Raji (cell line): ENCODE results near the gene TMEM131L.

Experiments
- POLR2A ChIP-seq: IDR thresholded peaks from 2 replicates; pipeline ENCODE4 v1.6.1; 2011; ENCODE audit warnings: low read depth, low read length, control low read depth; ENCODE audit not compliant: insufficient read depth

Gene TMEM131L

DNA sequence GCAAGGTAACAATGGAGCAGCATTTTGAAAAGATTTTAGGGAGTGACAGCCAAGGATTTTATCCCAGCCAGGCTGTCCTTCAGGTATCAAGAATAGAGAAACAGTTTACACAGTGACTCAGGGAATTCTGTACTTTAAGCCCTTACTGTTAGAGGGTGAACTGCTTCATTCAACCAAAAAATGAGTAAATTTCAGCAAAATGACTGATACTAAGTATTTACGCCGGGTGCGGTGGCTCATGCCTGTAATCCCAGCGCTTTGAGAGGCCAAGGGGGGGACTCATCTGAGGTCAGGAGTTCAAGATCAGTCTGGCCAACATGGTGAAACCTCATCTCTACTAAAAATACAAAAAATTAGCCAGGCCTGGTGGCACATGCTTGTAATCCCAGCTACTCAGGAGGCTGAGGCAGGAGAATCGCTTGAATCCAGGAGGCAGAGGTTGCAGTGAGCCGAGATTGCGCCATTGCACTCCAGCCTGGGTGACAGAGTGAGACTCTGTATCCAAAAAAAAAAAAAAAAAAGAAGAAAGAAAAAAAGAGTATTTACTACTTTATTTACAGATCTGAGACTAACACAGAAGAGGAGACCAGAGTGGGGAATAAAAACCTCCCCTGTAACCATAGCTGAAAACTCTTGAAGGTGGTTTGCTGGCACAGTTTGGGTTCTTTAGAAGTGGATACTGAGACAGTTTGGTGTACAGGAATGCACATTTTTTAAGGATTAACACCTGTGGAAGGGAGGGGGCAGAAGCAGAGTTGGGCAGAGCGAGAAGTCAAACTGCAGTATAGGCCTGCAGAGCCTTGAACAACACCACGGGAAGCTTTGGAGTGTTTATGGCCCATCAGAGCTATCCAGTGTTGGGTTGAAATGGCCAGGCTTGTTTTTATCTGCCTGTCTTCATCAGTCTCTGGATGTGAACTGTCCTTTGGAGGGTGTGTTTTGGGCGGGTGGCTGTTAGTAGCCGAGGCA lies 40.5 kb downstream of the TMEM131L start:
- no peak for TF ChIP-seq POLR2A

DNA sequence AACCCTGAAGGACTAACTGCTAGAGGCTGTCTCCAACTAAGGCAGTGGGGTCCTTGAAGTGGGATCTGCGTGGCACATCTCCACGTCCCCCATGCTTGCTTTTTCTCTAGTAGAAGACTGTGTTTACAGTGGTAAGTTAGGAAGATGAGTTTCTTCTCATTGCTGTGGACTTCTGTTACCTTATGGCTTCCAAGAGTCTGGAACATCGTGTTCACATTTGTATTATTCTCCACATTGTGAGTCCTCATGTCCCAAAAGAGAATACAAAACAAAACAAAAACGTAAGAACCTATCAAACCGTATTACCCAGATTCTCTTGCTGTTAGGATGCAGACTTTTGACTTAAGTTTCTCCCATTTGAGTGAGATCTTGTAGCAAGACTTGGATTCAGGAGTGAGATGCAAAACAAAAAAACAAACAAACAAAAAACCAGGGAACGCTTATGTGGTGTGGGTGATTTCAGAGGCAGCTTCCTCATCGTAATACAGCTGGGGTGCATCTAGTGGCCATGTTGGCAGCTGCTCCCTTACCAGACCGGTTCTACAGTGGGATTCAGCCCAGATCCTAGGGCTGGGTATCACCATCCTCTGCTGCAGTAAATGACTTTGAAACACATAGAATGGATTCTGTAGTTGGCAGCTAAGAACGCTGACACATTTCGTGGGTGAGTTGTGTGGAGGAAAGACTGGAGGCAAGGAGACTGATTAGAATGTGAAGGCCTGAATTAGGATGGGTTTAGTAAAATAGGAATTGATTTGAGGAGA lies 41.3 kb downstream of the TMEM131L start:
- no peak for TF ChIP-seq POLR2A

DNA sequence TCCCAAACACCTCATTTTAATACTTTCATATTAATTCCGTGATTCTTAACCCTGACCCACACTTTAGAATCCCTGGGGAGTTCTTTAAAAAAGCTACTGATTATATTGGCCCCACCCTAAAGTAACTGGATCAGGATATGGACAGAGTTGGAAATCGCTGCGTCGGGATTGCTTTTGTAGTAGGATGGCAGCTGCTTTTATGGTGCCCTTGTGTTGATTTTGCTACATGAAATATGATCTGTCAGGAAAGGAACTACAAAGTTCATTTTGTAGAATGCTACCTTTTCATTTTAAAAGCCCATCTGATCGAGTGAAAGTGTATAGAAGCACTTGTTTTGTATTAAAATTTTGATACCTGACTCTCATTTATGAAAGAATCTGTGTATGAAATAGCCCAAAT lies 43.6 kb downstream of the TMEM131L start:
- TF ChIP-seq POLR2A, result no peak

DNA sequence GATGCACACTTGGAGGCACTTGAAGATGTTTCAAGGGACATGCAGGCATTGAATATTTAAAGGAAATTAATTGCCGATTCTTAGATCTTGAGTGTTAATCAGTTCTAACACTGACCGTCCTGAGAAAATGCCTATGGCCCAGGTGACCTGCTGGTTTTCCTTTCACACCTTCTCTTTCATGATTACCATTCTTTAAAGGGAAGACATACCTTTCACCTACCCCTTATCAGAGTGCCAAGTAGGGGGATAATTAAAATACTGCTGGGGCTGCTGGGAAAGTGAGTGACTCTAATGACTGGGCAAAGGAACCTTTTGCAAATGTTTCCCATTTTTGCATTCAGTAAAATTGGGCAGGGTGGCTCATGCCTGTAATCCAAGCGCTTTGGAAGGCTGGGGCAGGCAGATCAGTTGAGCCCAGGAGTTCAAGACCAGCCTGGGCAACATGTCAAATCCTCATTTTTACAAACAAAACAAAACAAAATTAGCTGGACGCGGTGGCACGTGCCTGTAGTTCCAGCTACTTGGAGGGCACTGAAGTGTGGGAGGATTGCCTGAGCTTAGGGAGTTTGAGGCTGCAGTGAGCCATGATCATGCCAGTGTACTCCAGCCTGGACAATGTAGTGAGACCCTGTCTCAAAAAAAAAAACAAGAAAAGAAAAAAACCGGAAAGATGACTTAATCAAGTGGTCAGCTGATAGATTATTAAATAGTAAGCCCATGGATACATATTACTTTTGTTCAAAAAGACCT lies 44.3 kb downstream of the TMEM131L start:
- TF ChIP-seq POLR2A, result no peak

DNA sequence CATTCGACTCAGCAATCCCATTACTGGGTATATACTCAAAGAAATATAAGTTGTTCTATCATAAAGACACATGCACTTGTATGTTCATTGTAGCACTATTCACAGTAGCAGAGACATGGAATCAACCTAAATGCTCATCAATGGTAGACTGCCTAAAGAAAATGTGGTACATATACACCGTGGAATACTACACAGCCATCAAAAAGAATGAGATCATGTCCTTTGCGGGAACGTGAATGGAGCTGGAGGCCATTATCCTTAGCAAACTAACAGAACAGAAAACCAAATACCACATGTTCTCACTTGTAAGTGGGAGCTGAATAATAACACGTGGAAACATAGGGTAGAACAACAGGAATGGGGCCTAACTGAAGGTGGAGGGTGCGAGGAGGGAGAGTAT lies 44.9 kb downstream of the TMEM131L start:
- TF ChIP-seq POLR2A, result no peak

DNA sequence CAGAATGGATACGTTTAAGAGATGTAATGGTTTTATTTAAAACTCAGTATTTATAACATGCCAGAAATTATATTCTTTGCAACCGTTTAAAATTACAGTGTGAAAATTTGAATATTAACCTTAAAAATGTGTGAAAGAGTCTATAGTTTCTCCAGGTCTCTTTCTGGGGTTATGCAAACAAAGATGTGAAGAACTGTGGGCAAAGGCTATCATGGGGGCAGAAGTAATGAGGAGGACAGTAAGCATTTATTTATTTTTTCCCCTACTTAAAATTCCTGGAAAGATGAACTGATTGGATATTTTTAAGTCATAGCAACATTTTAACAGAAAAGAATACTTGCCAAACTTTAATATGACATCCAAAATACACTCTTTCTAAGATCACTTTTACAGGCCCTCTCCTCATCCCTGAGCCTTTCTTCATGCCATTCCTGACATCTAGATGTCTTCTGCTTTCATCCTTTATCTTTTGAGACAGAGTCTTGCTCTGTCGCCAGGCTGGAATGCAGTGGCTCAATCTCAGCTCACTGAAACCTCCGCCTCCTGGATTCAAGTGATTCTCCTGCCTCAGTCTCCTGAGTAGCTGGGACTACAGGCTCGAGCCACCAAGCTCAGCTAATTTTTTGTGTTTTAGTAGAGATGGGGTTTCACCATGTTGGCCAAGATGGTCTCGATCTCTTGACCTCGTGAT lies 46.1 kb downstream of the TMEM131L start:
- TF ChIP-seq POLR2A, result no peak

DNA sequence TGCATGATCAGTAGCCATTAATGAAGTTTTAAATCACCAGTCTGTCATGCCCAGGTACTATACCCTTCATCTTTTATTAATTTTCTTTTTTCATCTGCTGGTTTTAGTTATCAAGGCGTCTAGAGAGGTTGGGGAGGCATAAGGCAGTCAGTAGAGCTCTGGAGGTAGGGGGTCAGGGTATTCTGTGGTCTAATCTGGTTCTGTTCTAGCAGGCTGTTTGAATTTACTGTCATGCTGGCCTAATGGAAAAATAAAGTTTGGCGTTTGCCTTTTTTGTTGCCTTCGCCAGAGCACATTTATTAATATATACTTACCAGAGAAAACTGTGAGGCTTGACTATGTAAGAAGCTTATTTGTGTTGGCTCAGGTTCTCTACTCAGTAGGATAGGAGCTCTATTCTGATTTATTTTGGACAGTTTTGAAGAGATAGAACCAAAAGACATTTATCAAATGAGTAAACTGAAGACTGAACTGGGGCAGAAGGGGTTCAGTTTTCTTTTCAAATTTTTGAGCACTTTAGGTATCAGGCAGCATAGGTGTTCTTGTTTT lies 46.9 kb downstream of the TMEM131L start:
- no peak for TF ChIP-seq POLR2A

DNA sequence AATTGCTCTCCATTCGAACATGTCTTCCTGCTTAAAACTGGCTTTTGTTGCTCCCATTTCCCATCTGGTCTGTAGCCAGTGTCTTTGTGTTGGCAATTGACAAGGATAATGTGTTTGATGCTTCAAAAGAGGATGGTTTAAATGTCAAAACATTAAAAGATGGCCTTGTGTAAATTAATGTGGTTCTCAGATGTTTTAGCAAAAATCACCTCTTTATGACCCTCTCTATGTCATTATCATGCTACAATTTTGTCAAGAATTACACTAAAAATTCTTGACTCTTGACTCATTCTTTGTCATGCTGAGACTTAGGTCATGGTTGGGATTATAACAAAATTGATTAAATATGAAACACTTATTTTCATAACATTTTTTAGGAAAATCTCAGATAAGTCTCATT lies 47.4 kb downstream of the TMEM131L start:
- TF ChIP-seq POLR2A, result no peak

DNA sequence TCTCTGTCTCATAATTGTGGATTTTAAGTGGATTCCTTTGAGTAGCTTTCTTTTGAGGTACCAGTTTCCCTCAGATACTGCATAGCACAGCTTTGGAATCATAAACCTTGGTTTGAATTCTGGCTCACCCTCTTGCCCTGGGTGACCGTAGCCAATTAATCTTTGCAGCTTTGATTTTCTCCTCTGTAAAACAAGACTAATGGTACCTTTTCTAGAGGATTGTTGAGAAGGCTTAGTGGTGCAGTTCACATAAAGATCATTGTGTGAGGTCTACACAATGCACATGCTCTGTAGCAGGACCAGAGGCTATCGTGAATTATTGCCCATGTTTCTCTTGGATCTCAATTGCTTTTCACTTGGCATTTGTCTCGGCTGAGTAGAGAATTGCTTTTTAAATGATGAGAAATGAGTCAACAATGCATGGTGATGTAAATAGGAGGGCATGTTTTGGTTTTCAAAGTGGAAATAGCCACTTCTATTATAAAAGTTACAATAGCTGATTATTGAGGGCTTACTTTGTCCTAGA lies 47.9 kb downstream of the TMEM131L start:
- no peak for TF ChIP-seq POLR2A

DNA sequence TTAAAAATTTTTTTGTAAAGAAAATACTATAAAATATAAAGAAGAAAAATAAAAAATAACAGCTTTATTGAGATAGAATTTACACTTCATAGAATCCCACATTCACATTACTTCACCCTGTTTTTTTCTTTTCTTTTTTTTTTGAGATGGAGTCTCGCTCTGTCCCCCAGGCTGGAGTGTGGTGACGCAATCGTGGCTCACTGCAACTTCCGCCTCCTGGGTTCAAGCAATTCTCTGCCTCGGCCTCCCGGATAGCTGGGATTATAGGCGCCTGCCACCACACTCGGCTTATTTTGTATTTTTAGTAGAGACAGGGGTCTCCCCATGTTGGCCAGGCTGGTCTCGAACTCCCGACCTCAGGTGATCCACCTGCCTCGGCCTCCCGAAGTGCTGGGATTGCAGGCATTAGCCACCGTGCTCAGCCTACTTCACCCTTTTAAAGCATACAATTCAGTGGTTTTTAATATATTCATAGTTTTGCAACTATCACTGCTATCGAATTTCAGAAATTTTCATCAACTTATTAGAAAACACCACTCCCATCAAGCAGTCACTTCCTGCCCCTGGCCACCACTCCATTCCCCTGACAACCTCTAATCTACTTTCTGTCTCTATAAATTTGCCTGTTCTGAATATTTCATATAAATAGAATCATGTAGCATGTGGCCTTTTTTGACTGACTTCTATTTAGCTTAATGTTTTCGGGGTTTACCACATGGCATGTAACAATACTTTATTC lies 48.7 kb downstream of the TMEM131L start:
- TF ChIP-seq POLR2A, result no peak

DNA sequence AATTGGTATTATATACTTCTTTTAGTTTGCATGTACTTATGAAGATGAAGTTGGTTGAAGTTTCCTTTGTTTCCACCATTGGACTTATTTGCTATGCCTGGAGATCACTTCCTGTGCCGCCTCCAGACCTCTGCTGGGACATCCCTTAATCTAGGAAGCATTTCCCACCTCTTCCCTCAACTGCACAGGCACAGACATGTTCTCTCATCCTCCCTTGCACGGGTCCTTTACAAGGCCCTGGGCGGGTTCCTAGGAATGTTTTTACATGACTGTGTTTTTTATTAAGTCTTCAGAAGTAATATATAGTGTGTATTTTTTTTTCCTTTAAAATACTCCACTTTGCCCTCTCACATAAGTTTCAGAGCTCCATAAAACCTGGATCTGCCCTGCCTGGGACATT lies 51.0 kb downstream of the TMEM131L start:
- TF ChIP-seq POLR2A, result no peak

DNA sequence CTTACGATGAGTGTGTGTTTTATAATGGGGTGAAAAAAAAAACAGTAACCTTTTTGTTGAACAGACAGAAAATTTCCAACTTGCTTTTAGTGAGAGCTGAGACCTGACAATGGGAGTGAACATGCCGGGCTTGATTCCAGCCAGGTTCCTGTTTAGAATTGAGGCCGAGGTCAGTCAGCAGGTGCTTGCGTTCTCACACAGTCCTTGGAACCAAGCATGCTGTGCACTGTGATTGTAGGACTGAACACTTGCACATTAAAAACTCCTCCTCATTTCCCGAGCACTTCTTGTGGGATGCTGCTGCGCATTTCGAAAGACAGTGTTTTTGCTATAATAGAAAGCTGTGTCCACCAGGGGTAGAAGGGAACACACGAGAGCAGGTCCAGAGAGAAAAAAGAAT lies 51.8 kb downstream of the TMEM131L start:
- TF ChIP-seq POLR2A, result no peak

DNA sequence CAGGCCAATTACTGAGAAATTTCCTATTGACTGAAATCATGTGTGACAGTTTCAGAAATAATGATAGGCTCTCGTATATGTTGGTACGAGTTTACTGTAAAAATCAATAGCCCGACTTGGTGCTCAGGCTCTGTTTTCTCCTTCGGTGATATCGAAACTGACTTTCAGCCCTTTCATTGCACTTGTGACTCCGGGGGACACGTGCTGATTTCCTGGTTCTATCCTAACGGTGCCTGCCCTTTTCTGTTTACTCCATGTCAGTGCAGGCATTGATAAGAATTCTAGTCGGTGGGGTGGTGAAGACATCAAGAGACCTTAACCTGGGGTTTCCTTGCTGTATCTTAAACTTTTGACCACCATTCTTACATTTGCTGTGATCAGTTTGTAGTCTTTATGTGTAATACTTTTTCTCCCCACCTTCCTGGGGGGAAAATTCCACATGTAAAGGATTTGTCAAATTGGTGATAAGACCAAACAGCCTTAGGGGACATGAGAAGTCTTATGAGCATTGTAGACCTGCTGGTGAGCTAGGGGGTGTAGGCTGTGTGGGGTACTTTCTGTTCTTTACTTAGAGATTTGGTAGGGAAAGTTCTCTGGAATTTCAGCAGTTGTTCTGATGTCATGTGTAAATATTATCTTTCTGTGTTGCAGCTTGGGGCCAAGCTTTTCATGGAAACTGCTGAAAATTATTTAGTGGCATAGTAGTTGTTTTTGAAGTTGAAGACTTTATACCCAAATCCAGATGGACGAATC lies 52.7 kb downstream of the TMEM131L start:
- no peak for TF ChIP-seq POLR2A
